Mucosa of rectum (tissue), 2 donors: ENCODE data around the gene TNP1.

ENCODE experiments used
- H3K27ac ChIP-seq, 2 donors: one replicate each; pipeline ENCODE4 v1.7.0; 2013; ENCODE audit warnings: inconsistent platforms in 2 of 2, low read depth in 2 of 2, low read length in 2 of 2
- H3K27me3 ChIP-seq, 2 donors: one replicate each; pipeline ENCODE4 v1.7.0; 2013; ENCODE audit warnings: low read length in 2 of 2; ENCODE audit not compliant: control insufficient read depth in 2 of 2, insufficient read depth in 2 of 2
- H3K36me3 ChIP-seq, 2 donors: one replicate each; pipeline ENCODE4 v1.7.0; 2013; ENCODE audit warnings: low read length in 2 of 2; ENCODE audit not compliant: control insufficient read depth in 2 of 2, insufficient read depth in 2 of 2
- H3K4me1 ChIP-seq, 2 donors: one replicate each; pipeline ENCODE4 v1.7.0; 2013; ENCODE audit warnings: low read length in 2 of 2, mild to moderate bottlenecking in 1 of 2; ENCODE audit not compliant: control insufficient read depth in 2 of 2, insufficient read depth in 2 of 2
- H3K4me3 ChIP-seq, 2 donors: one replicate each; pipeline ENCODE4 v1.7.0; 2013; ENCODE audit warnings: low read length in 2 of 2
- H3K9ac ChIP-seq, 2 donors: one replicate each; pipeline ENCODE4 v1.7.0; 2013; ENCODE audit warnings: low read length in 2 of 2, low read depth in 1 of 2, mild to moderate bottlenecking in 1 of 2
- H3K9me3 ChIP-seq, 2 donors: one replicate each; pipeline ENCODE4 v1.7.0; 2013; ENCODE audit warnings: low read length in 2 of 2; ENCODE audit not compliant: control insufficient read depth in 2 of 2
- donor health status: healthy.
- donor health status: Normal muscosa, but diverticular disease.

Gene TNP1

DNA sequence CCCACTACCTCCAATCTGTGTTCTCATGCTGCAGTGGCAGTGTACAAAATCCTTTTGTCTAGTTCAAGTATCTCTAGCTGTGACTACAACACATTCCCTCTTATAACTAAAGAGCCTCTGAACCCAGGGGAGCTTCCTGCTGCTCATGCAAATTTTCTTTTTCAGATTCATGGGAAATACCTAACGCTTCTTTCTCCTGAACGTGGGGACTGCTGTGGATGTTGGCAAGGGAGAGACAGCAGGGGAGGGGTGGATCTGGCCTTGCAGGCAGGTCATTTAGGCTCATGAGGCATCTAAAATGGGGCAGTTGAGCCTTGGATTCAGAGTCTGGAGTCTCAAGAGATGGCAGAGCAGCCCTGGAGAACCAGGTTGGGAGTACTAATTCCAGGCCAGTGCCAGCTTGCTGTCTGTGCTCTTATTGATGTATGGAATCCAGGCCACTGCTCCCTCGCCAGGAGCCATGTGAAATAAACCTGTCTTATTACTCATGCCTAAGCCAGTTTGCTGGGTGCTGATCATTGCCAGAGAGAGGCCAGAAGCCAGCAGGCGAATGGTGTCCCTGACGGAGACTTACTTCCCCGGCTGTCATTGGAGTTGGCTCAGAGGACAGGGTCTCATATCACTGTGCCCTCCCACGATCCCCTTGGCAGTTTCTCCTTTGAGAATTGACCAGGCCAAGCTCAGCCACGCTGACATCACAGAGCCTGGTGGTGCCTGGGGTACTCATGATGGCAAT is 29.2 kb upstream of the TNP1 start:
- Histone ChIP-seq H3K36me3 (no peaks in the 10 kb centered on the region), H3K4me1 (no peaks in the 10 kb centered on the region), H3K27me3 (no peaks in the 10 kb centered on the region), H3K4me3 (no peak overlapping the region), H3K9ac (no peak overlapping the region), H3K27ac (no peak overlapping the region), H3K9me3 (no peaks in the 10 kb centered on the region)

DNA sequence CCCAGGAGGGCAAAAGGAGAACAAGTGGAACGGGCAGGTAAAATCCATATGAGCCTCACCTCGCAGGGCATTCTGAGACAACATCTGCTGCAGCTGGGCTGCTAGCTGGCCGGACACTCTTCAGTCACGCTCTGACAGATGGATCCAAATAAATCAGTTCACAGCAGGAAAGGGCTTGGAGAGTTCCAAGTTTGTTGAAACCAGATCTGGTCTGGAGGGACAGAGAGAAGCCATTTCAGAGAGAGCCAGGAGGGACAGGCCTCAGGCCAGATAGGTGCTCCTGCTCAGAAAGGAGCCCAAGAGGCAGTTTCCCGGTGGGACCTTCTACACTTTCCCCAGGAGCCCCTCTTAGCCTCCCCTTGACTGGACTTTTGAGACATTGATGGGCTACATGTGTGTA is 28.2 kb upstream of the TNP1 start:
- Histone ChIP-seq H3K27ac (no peak overlapping the region), H3K36me3 (no peaks in the 10 kb centered on the region), H3K4me3 (no peak overlapping the region), H3K9me3 (no peaks in the 10 kb centered on the region), H3K9ac (no peak overlapping the region), H3K4me1 (no peaks in the 10 kb centered on the region), H3K27me3 (no peaks in the 10 kb centered on the region)

DNA sequence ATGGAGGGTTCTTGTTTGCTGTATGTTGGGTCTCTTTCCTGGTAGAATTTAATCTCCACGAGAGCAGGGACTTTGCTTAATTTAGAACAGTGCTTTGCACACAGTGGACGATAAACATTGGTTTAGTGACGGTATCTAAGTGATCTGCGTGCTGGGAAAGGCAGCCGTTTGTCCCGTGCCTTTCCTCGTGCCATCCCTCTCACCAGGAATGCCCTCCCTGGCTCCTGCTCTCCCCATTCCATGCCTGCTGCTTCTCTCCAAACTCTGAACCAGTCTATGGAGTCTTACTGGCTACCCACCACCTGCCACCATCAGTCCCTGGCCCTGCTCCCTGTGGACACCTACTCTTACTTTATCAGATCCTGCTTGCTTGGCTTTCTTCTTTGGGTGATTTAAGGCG is 27.3 kb upstream of the TNP1 start:
- Histone ChIP-seq H3K4me3 (no peak overlapping the region), H3K9me3 (no peaks in the 10 kb centered on the region), H3K4me1 (no peaks in the 10 kb centered on the region), H3K36me3 (no peaks in the 10 kb centered on the region), H3K27me3 (no peaks in the 10 kb centered on the region), H3K27ac (no peak overlapping the region), H3K9ac (no peak overlapping the region)

DNA sequence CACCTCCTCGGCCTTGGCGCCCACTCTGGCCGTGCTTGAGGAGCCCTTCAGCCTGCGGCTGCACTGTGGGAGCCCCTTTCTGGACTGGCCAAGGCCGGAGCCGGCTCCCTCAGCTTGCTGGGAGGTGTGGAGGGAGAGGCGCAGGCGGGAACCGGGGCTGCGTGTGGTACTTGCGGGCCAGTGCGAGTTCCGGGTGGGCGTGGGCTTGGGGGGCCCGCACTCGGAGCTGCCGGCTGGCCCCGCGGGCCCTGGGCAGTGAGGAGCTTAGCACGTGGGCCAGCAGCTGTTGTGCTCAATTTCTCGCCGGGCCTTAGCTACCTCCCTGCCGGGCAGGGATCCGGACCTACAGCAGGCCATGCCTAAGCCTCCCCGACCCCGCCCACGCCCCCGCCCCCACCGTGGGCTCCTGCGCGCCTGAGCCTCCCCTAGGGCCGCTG is 25.3 kb upstream of the TNP1 start:
- Histone ChIP-seq H3K27ac (no peak overlapping the region), H3K36me3 (no peaks in the 10 kb centered on the region), H3K4me1 (no peaks in the 10 kb centered on the region), H3K4me3 (no peak overlapping the region), H3K9me3 (no peaks in the 10 kb centered on the region), H3K27me3 (no peaks in the 10 kb centered on the region), H3K9ac (no peak overlapping the region)

DNA sequence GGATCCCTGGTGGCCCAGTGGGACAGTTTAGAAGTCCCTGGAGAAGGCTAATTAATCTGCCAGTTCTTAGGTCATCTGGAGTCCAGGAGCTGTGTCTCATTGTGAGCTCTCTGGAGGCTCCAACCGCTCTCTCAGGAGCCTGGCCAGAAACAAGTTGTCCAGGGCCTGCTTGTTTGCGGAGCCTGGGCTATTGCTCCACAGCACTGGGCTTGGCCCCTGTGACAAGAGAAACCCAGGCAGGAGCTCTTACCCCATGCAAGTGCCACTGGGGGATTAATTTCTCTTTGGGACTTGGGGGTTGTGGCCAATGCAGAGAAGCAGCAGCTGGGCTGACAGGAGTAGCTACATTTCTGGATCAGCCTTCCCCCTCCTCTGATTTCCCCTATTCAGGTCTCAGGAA is 24.5 kb upstream of the TNP1 start:
- Histone ChIP-seq H3K27me3 (no peaks in the 10 kb centered on the region), H3K36me3 (no peaks in the 10 kb centered on the region), H3K4me1 (no peaks in the 10 kb centered on the region), H3K9ac (no peak overlapping the region), H3K9me3 (no peaks in the 10 kb centered on the region), H3K4me3 (no peak overlapping the region), H3K27ac (no peak overlapping the region)

DNA sequence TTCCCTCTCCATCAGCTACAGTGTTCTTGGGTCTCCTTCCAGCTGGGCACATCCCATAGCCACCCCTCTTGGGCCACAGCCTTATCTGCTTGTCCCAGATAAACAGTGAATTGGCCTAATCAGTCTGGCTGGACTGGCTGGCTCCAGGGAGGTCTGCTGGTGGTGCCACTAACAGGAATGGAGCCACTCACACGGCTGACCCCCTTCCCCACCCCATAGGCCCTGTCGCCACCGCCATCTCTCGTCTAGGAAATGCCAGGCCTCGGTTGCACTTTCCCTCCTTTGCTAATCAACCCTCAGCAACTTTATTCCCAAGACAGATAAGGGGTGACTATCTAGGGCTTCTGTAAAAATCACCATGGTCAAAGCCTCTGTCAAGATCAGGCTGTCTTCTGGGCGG is 23.0 kb upstream of the TNP1 start:
- Histone ChIP-seq H3K9me3 (no peaks in the 10 kb centered on the region), H3K9ac (no peak overlapping the region), H3K4me3 (no peak overlapping the region), H3K27ac (no peak overlapping the region), H3K4me1 (no peaks in the 10 kb centered on the region), H3K27me3 (no peaks in the 10 kb centered on the region), H3K36me3 (no peaks in the 10 kb centered on the region)

DNA sequence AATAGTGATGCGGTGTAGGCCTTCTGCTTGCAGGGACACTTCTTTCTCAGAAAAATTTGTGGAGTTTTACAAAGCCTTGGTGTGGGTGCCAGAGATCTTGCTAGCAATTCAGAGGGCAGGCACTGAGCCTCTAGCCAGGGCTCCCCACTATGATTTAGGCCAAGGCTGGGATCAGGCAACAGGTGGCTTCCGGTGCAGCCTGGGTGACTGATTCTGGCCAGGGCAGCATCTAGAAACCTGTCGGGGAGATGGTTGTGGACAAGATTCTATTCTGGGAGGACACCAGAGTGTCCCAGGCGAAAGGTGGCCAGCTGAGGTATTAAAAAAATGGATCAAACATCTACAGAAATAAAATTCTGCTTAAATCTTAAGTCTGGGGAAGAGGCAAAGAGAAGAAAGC is 21.5 kb upstream of the TNP1 start:
- Histone ChIP-seq H3K27me3 (no peaks in the 10 kb centered on the region), H3K9ac (no peak overlapping the region), H3K4me3 (no peak overlapping the region), H3K9me3 (no peaks in the 10 kb centered on the region), H3K36me3 (no peaks in the 10 kb centered on the region), H3K27ac (no peak overlapping the region), H3K4me1 (no peaks in the 10 kb centered on the region)

DNA sequence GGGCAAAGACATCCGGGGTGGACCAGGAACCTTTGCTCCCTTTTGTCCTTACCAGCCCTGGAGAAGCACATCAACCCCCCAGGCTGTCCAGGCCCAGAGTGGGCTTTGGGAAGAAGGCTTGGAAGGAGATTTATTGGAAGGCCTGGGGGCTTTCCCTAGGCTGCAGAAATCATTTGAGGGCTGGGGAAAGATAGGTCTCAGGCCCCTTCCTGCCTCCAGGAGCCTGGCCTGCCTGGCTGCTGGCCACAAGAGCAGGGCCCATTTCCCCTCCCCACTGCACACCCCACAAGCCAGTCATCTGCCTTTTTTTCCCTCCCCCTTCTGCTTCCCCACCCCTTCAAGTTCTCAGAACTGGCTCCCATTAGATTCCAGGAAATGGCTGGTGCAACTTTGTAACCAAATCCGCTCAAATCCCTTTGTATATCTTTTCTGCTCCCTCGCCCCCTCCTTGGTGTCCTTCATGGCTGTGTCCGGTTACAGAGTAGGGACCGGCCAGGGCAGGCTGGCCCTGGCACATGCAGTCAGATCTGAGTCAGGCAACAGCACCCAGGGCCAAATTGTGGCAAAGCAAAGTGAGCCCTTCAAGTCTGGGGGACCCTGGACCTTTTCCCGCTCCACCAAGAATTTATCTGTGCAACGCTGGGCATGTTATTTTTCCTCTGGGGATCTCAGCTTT is 20.8 kb upstream of the TNP1 start:
- Histone ChIP-seq H3K27me3 (no peaks in the 10 kb centered on the region), H3K9ac (no peak overlapping the region), H3K36me3 (no peaks in the 10 kb centered on the region), H3K4me3 (no peak overlapping the region), H3K9me3 (no peaks in the 10 kb centered on the region), H3K4me1 (no peaks in the 10 kb centered on the region), H3K27ac (no peak overlapping the region)

DNA sequence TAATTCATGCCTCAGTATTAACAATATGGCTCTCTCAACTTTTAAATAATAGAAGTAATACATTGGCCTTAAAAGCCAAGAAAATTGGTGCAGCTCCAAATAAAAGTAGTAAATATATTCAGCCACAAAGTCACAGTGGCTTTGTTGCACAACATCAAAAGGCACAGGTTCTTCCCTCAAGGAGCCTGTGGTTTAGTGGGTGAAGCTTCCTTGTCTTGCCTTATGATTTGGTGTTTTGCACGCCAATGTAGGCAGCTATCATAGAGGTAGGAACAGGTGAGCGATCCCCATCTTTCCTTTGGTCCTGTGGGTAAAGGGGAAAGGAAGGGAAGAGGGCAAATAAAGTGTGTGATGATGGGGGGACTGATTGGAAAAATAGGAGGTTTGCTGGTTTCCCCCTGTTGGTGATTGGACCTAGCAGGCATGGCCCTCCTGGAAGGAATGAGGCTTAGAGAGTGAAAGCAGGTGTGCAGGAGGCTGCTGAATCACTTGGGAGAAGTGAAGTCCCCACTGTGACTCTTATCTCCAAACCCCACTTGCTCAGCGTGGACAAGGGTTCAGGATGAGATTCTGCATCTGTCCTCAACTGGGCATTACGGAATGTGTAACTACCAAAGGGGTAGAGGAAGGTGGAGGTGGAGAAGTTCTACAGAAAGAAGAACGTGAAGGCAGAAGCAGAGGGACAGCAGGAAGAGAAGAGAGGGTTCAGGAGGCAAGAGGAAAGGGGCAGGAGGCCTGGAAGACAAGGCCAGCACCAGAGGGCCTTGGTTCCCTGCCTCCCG is 20.1 kb upstream of the TNP1 start:
- no peak overlapping the region for H3K27ac ChIP-seq

DNA sequence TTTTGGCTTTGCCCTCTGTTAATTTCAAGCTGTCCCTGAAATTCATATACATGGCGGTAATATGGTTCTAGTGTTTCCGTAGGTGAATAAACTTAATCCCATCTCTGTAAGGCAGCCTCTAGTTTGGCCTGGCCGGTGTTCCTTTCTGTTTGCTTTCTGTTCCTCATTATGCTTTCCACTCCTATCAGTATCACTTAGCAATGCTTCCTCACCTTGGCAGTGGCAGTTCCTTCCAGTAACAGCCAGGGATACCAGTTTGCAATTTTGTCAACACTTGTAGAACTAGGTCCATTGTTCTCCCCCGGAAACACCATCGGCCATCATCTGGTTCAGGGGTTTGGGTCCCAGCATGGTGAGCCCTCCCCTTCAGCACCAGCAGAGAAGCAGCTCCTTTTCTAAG is 18.2 kb upstream of the TNP1 start:
- no peaks in the 10 kb centered on the region for H3K9me3 ChIP-seq
- H3K36me3 ChIP-seq = no peaks in the 10 kb centered on the region
- no peak overlapping the region for H3K27ac ChIP-seq
- no peaks in the 10 kb centered on the region for H3K27me3 ChIP-seq
- H3K4me1 ChIP-seq = no peaks in the 10 kb centered on the region
- no peak overlapping the region for H3K4me3 ChIP-seq
- H3K9ac ChIP-seq = no peak overlapping the region

More for the DNA sequence above, 20.1 kb upstream of the TNP1 start:
- Histone ChIP-seq H3K9me3 (no peaks in the 10 kb centered on the region), H3K4me1 (no peaks in the 10 kb centered on the region), H3K36me3 (no peaks in the 10 kb centered on the region), H3K27me3 (no peaks in the 10 kb centered on the region), H3K4me3 (no peak overlapping the region), H3K9ac (no peak overlapping the region)
